Measurements from ENCODE around the gene TMEM187.

GRCh38 chrX:154004315-154004714, 31.8 kb downstream of the TMEM187 start:
- TF ChIP-seq CTCF (IDR thresholded peaks at IDR 0.05; ENCODE audit: extremely low read depth in 1 of 2, insufficient read depth in 1 of 2, low read depth in 1 of 2, low read length in 2 of 2) (no peak), EZH2 (IDR thresholded peaks at IDR 0.05; ENCODE audit: borderline replicate concordance, low read depth, low read length, severe bottlenecking) (no peak), POLR2AphosphoS5 (IDR thresholded peaks at IDR 0.05; ENCODE audit: insufficient read depth, low read depth, low read length) (no peak), POLR2A (IDR thresholded peaks at IDR 0.05; ENCODE audit: low read depth, low read length) (no peak), JUN (IDR thresholded peaks at IDR 0.05; ENCODE audit: borderline replicate concordance, insufficient read depth, insufficient read length, low read depth) (no peak)

Data from endothelial cell of umbilical vein (primary cell).